ENCODE measurements around the gene SGPL1. TPM values are rescaled to one million over a fixed set of nuclear protein-coding genes. Genes with fewer than 3 reads are reported as not detected.

Gene SGPL1
- total and polyA plus RNA-seq, 10 of the 15 experiments (the other 5 are each of a cell fraction or from before 2014, with no cell fraction given) = 4.9 to 20.7 (median 10.6) TPM

- ChIA-PET CTCF (no interaction called here), POLR2A (no interaction called here), RAD21 (ENCODE audit: unreplicated experiment) (no interaction called here), SMC1A (ENCODE audit: uncharacterized antibody, unreplicated experiment) (no interaction called here)
- peaks cover 0 to 3% of the 10 kb centered on the region in 2 experiments; a peak in 2 of 4 replicates for H3K27me3 ChIP-seq (replicated peaks in 1 of 2; ENCODE audit: control insufficient read depth in 2 of 2, insufficient read depth in 2 of 2, low read length in 1 of 2)
- DNase-seq (ENCODE audit: low read depth, low spot score) (no peak), ATAC-seq (no peak), FAIRE-seq (no peak)
- TF ChIP-seq MXI1 (IDR thresholded peaks at IDR 0.05; ENCODE audit: low read depth, low read length) (no peak), SMAD1 (IDR thresholded peaks at IDR 0.05; ENCODE audit: low read depth, partially characterized antibody) (no peak), SUZ12 (IDR thresholded peaks at IDR 0.05; ENCODE audit: unreplicated experiment) (no peak), BRCA1 (IDR thresholded peaks at IDR 0.05; ENCODE audit: low read depth, low read length) (no peak), POLR2AphosphoS2 (IDR thresholded peaks at IDR 0.05; ENCODE audit: low read depth, low read length) (no peak), CREM (IDR thresholded peaks at IDR 0.05; ENCODE audit: low read depth) (no peak), IRF3 (IDR thresholded peaks at IDR 0.05) (no peak), MEF2B (IDR thresholded peaks at IDR 0.05; ENCODE audit: partially characterized antibody, poor library complexity, severe bottlenecking) (no peak)
- intact Hi-C loops (cut with micrococcal nuclease; ENCODE audit: unreplicated experiment) (no loop called here), in situ Hi-C loops (cut with MboI) (no loop called here)
- H3K79me2 ChIP-seq (ENCODE audit: control insufficient read depth, insufficient read depth, low read length) = no peaks in the 10 kb centered on the region
- no peak overlapping the region for H3K4me3 ChIP-seq
- no peak overlapping the region for H3K9ac ChIP-seq (ENCODE audit: control insufficient read depth, insufficient read depth, low read length)
- WGBS (ENCODE audit: insufficient coverage, insufficient replicate concordance, low lambda C conversion rate, missing lambda C conversion rate) = 54% methylated on average over 9 of the region's 9 CpGs
- no TSS peak for BruUV-seq (replicated peaks)
- H3K9me3 ChIP-seq (replicated peaks; ENCODE audit: control insufficient read depth, insufficient read depth, low read length) = no peaks in the 10 kb centered on the region
- H3K4me2 ChIP-seq (ENCODE audit: control insufficient read depth, insufficient read depth) = no peak overlapping the region
- H3K27ac ChIP-seq (ENCODE audit: control insufficient read depth, insufficient read depth) = no peak overlapping the region
- no peaks in the 10 kb centered on the region for H4K20me1 ChIP-seq (ENCODE audit: control insufficient read depth, insufficient read depth)
- H2AFZ ChIP-seq (ENCODE audit: control insufficient read depth, low read depth, low read length) = no peak overlapping the region
- H3K4me1 ChIP-seq (ENCODE audit: control insufficient read depth, insufficient read depth, low read length) = no peaks in the 10 kb centered on the region
- H3K36me3 ChIP-seq (ENCODE audit: control insufficient read depth in 2 of 2, insufficient read depth in 2 of 2, low read length in 1 of 2) = no peaks in the 10 kb centered on the region
These were observed 100.1 kb downstream of the SGPL1 start for GRCh38 chr10:70915806-70916205.

All from GM12878 (cell line).